Sigmoid colon (tissue), 4 donors: Measurements from ENCODE around the gene ENOX2.

ENCODE experiments used
- EP300 ChIP-seq, 4 donors: sonication (generic); formaldehyde crosslinking; IDR thresholded peaks; one replicate each; pipeline ENCODE4 v1.6.1; 2017; ENCODE audit warnings: antibody characterized with exemption in 4 of 4
- POLR2A ChIP-seq, 2 donors: fragments of 450-650 bp; IDR thresholded peaks; one replicate each; pipeline ENCODE4 v1.6.1; 2016; ENCODE audit warnings: antibody characterized with exemption in 2 of 2, mild to moderate bottlenecking in 2 of 2, moderate library complexity in 2 of 2
- POLR2AphosphoS5 ChIP-seq, 4 donors: sonication (generic); formaldehyde crosslinking; IDR thresholded peaks; one replicate each; pipeline ENCODE4 v1.6.1; 2017; ENCODE audit warnings: antibody characterized with exemption in 4 of 4
- TF ChIP-seq, protein P1 (sequence below), 4 experiments: fragments of 450-650 bp in 3 of 4; fragments of 200-600 bp in 1 of 4; IDR thresholded peaks; one replicate each; pipeline ENCODE4 v1.5.1; 2016 to 2019; ENCODE audit warnings: antibody characterized with exemption in 4 of 4, mild to moderate bottlenecking in 3 of 4, moderate library complexity in 2 of 4

DNA sequence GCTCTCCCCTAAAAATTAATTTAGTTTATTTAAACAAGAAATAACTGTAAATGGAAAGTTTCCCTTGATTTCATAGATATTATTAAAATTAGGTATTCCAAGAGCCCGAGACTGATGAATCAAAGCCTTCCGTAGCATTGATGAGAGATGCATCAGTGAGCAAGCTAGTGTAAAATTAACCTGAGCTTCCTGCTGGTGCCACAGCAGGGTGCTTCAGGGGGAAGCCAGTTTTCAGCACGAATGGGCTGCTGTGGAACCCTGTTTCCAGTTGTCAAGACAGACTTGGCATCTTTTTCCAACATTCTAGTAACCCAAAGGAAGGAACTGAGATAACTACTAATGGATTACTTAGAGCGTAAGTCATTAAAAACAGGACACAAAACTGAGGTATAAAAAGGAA, 279.5 kb downstream of the ENOX2 start:
- TF ChIP-seq, protein P1, sequence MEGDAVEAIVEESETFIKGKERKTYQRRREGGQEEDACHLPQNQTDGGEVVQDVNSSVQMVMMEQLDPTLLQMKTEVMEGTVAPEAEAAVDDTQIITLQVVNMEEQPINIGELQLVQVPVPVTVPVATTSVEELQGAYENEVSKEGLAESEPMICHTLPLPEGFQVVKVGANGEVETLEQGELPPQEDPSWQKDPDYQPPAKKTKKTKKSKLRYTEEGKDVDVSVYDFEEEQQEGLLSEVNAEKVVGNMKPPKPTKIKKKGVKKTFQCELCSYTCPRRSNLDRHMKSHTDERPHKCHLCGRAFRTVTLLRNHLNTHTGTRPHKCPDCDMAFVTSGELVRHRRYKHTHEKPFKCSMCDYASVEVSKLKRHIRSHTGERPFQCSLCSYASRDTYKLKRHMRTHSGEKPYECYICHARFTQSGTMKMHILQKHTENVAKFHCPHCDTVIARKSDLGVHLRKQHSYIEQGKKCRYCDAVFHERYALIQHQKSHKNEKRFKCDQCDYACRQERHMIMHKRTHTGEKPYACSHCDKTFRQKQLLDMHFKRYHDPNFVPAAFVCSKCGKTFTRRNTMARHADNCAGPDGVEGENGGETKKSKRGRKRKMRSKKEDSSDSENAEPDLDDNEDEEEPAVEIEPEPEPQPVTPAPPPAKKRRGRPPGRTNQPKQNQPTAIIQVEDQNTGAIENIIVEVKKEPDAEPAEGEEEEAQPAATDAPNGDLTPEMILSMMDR (IDR thresholded peaks at IDR 0.05) = no peak
- TF ChIP-seq POLR2A (IDR thresholded peaks at IDR 0.05) (no peak), EP300 (IDR thresholded peaks at IDR 0.05) (no peak), POLR2AphosphoS5 (IDR thresholded peaks at IDR 0.05) (no peak)
